Measurements from ENCODE around the gene SGPP1.

DNA sequence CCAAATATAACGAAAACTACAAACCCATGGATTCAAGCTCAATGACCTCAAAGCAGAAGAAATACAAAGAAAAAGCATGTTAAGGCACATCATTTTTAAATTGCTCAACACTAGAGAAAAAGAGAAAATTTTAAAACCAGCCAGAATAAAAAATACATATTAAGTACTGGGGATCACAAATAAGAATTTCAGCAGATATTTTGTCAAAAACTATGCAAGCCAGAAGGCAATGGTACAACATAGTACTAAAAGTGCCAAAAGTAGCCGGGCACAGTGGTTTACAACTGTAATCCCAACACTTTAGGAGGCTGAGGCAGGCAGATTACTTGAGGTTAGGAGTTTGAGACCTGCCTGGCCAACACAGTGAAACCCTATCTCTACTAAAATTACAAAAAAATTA lies 10.2 kb downstream of the SGPP1 start:
- no peak for TF ChIP-seq POLR2A (IDR thresholded peaks at IDR 0.05)
- TF ChIP-seq CTCF (IDR thresholded peaks at IDR 0.05): no peak

All from right lobe of liver (tissue), 4 donors.